Liver (tissue), 9 donors: ENCODE data around the gene REEP3. TPM values are rescaled to one million over a fixed set of nuclear protein-coding genes. Genes with fewer than 3 reads are reported as not detected.

Experiments
- DNase-seq: peaks from one replicate; pipeline ENCODE4 v3.0.0-alpha.2; 2017; ENCODE audit warnings: low spot score
- H3K27ac ChIP-seq, 2 donors: one replicate each; pipeline ENCODE4 v1.7.0; 2013; ENCODE audit warnings: inconsistent platforms in 2 of 2, low read length in 2 of 2, control low read depth in 1 of 2, low read depth in 1 of 2, mild to moderate bottlenecking in 1 of 2
- H3K27me3 ChIP-seq, 4 donors: one replicate each; pipeline versions ENCODE4 v1.6.1 to v1.7.0; 2013; ENCODE audit warnings: low read length in 3 of 4, inconsistent platforms in 1 of 4, mild to moderate bottlenecking in 1 of 4, moderate library complexity in 1 of 4; ENCODE audit not compliant: control insufficient read depth in 4 of 4, insufficient read depth in 4 of 4
- H3K36me3 ChIP-seq, 4 donors: one replicate each; pipeline versions ENCODE4 v1.6.1 to v1.7.0; 2013; ENCODE audit warnings: low read length in 3 of 4, mild to moderate bottlenecking in 3 of 4, low read depth in 1 of 4, moderate library complexity in 1 of 4; ENCODE audit not compliant: control insufficient read depth in 4 of 4, insufficient read depth in 3 of 4
- H3K4me1 ChIP-seq, 4 donors: one replicate each; pipeline versions ENCODE4 v1.6.1 to v1.7.0; 2013; ENCODE audit warnings: low read length in 3 of 4, mild to moderate bottlenecking in 3 of 4, moderate library complexity in 1 of 4; ENCODE audit not compliant: control insufficient read depth in 4 of 4, insufficient read depth in 4 of 4
- H3K4me3 ChIP-seq, 3 donors: one replicate each; pipeline versions ENCODE4 v1.6.1 to v1.7.0; 2013; ENCODE audit warnings: low read length in 3 of 3, control low read depth in 1 of 3, low read depth in 1 of 3, mild to moderate bottlenecking in 1 of 3
- H3K9ac ChIP-seq, 2 donors: one replicate each; pipeline ENCODE4 v1.7.0; 2013; ENCODE audit warnings: low read length in 2 of 2, mild to moderate bottlenecking in 2 of 2, moderate library complexity in 2 of 2, control low read depth in 1 of 2, low read depth in 1 of 2
- H3K9me3 ChIP-seq, 4 donors: one replicate each; pipeline versions ENCODE4 v1.6.1 to v1.7.0; 2013; ENCODE audit warnings: low read length in 3 of 4; ENCODE audit not compliant: control insufficient read depth in 4 of 4
- ATF3 ChIP-seq: IDR thresholded peaks from 2 replicates; pipeline ENCODE4 v1.6.1; 2016; ENCODE audit warnings: antibody characterized with exemption
- CTCF ChIP-seq: fragments of 150-350 bp; IDR thresholded peaks from 2 replicates; pipeline ENCODE4 v1.5.1; 2017; ENCODE audit warnings: improper control_type of control experiment, low read depth, low read length; ENCODE audit not compliant: missing input control
- EGR1 ChIP-seq, 2 donors: IDR thresholded peaks; 2 replicates each; pipeline ENCODE4 v1.6.1; 2016 to 2018; ENCODE audit warnings: antibody characterized with exemption in 2 of 2, low read depth in 2 of 2
- FOXA1 ChIP-seq: IDR thresholded peaks from 2 replicates; pipeline ENCODE4 v1.6.1; 2016; ENCODE audit warnings: antibody characterized with exemption
- FOXA2 ChIP-seq: IDR thresholded peaks from 2 replicates; pipeline ENCODE4 v1.6.1; 2016; ENCODE audit warnings: antibody characterized with exemption
- GABPA ChIP-seq, 2 donors: IDR thresholded peaks in 1 of 2; conservative IDR thresholded peaks in 1 of 2; 2 replicates each; pipeline ENCODE4 v1.6.1; 2016; ENCODE audit warnings: antibody characterized with exemption in 2 of 2, mild to moderate bottlenecking in 1 of 2, moderate library complexity in 1 of 2
- HNF4A ChIP-seq, 2 donors: conservative IDR thresholded peaks; 2 replicates each; pipeline ENCODE4 v1.6.1; 2016; ENCODE audit warnings: antibody characterized with exemption in 2 of 2, mild to moderate bottlenecking in 2 of 2
- HNF4G ChIP-seq: IDR thresholded peaks from 2 replicates; pipeline ENCODE4 v1.6.1; 2016; ENCODE audit warnings: antibody characterized with exemption
- JUND ChIP-seq, 2 donors: IDR thresholded peaks; 2 replicates each; pipeline ENCODE4 v1.6.1; 2016; ENCODE audit warnings: antibody characterized with exemption in 2 of 2
- MAX ChIP-seq: IDR thresholded peaks from 2 replicates; pipeline ENCODE4 v1.6.1; 2016; ENCODE audit warnings: antibody characterized with exemption
- NR2F2 ChIP-seq: IDR thresholded peaks from 2 replicates; pipeline ENCODE4 v1.6.1; 2016; ENCODE audit warnings: antibody characterized with exemption
- RAD21 ChIP-seq, 2 donors: IDR thresholded peaks; 2 replicates each; pipeline ENCODE4 v1.6.1; 2016; ENCODE audit warnings: antibody characterized with exemption in 2 of 2, mild to moderate bottlenecking in 2 of 2
- REST ChIP-seq: IDR thresholded peaks from 2 replicates; pipeline ENCODE4 v1.6.1; 2016; ENCODE audit warnings: antibody characterized with exemption, mild to moderate bottlenecking
- RXRA ChIP-seq, 2 donors: IDR thresholded peaks; 2 replicates each; pipeline ENCODE4 v1.6.1; 2017 to 2018; ENCODE audit warnings: antibody characterized with exemption in 2 of 2, mild to moderate bottlenecking in 1 of 2
- SP1 ChIP-seq: IDR thresholded peaks from 2 replicates; pipeline ENCODE4 v1.6.1; 2018; ENCODE audit warnings: antibody characterized with exemption, mild to moderate bottlenecking
- TAF1 ChIP-seq: conservative IDR thresholded peaks from 2 replicates; pipeline ENCODE4 v1.6.1; 2016; ENCODE audit warnings: antibody characterized with exemption, mild to moderate bottlenecking
- YY1 ChIP-seq: IDR thresholded peaks from 2 replicates; pipeline ENCODE4 v1.6.1; 2016; ENCODE audit warnings: antibody characterized with exemption, mild to moderate bottlenecking
- ZBTB33 ChIP-seq: IDR thresholded peaks from 2 replicates; pipeline ENCODE4 v1.6.1; 2016; ENCODE audit warnings: antibody characterized with exemption
- WGBS: extraction: QIAGEN DNeasy Blood & Tissue Kit; methylation state at CpG from one replicate; pipeline ENCODE4 v1.1.7; 2013; 5-methylcytosine and 5-hydroxymethylcytosine counted together
- polyA plus RNA-seq, 2 donors: library from polyadenylated mRNA; stranded (reverse) in 1 of 2; unstranded in 1 of 2; fragments of 200-250 nt in 1 of 2; fragments of >200 nt in 1 of 2; fragmentation: Nextera tagmentation in 1 of 2; extraction: Ambion mirVana in 1 of 2; gene quantifications; one replicate each; pipeline versions ENCODE4 v1.2.1 to v1.2.3, GENCODE V29; 2013 to 2015
- total RNA-seq, 2 donors: library from RNA; depleted of rRNA; stranded (reverse); fragments of >200 nt; gene quantifications; one replicate each; pipeline ENCODE4 v1.2.3, GENCODE V29; 2014
- donor health status: healthy.
- donor health status: healthy.
- donor health status: healthy.
- donor health status: healthy.
- donor health status: healthy.

Gene REEP3
- total and polyA plus RNA-seq, 4 donors = 7.9 to 26.9 (median 18.2) TPM

GRCh38 chr10:63627396-63627795 lies 106.2 kb downstream of the REEP3 start (continued):
- TF ChIP-seq REST (no peak), GABPA (IDR thresholded peaks at IDR 0.05 in 1 of 2, conservative IDR thresholded peaks at IDR 0.05 in 1 of 2) (no peak), RAD21 (IDR thresholded peaks at IDR 0.05) (no peak), EGR1 (IDR thresholded peaks at IDR 0.05; ENCODE audit: low read depth in 2 of 2) (no peak), TAF1 (no peak), YY1 (no peak)

- H3K36me3 ChIP-seq = no peaks in the 10 kb centered on the region
- peaks cover 0 to 44% (median 33%) of the 10 kb centered on the region in 4 donors for H3K4me1 ChIP-seq
- TF ChIP-seq JUND (IDR thresholded peaks at IDR 0.05) = no peak
- TF ChIP-seq NR2F2 = no peak
- no peak for TF ChIP-seq RAD21 (IDR thresholded peaks at IDR 0.05)
- no peak for TF ChIP-seq ATF3
- TF ChIP-seq FOXA1 = no peak
- TF ChIP-seq YY1 = no peak
- TF ChIP-seq REST = no peak
- no peak for TF ChIP-seq HNF4A (conservative IDR thresholded peaks at IDR 0.05)
- no peak for TF ChIP-seq RXRA (IDR thresholded peaks at IDR 0.05)
- no peak for TF ChIP-seq CTCF
- TF ChIP-seq ZBTB33 = no peak
- TF ChIP-seq EGR1 (IDR thresholded peaks at IDR 0.05; ENCODE audit: low read depth in 2 of 2) = no peak
- TF ChIP-seq FOXA2 = no peak
- TF ChIP-seq SP1 = no peak
- TF ChIP-seq GABPA (IDR thresholded peaks at IDR 0.05 in 1 of 2, conservative IDR thresholded peaks at IDR 0.05 in 1 of 2) = no peak
- TF ChIP-seq TAF1 = no peak
- no peak for TF ChIP-seq HNF4G
- no peak for TF ChIP-seq MAX
- no peaks in the 10 kb centered on the region for H3K27me3 ChIP-seq
- no peak overlapping the region for H3K4me3 ChIP-seq
- WGBS = 64% methylated on average over 2 of the region's 2 CpGs
- H3K9ac ChIP-seq = no peak overlapping the region
- H3K9me3 ChIP-seq = no peaks in the 10 kb centered on the region
- H3K27ac ChIP-seq = peak overlapping the region; percentile 8 to 18
- no peak for DNase-seq
Observed at GRCh38 chr10:63627881-63628296, 106.7 kb downstream of the REEP3 start.
